Stimulated activated CD4-positive, alpha-beta T cell treated with anti-CD3 and anti-CD28 coated beads, Interleukin-12 subunit alpha, Interleukin-12 subunit beta, amount 100 ng/mL, for 4 hours (primary cell): ENCODE data around the gene NHERF2.

ENCODE experiments used
- DNase-seq: peaks from one replicate; pipeline ENCODE4 v3.0.0-alpha.2; 2020

NHERF2 gene

DNA sequence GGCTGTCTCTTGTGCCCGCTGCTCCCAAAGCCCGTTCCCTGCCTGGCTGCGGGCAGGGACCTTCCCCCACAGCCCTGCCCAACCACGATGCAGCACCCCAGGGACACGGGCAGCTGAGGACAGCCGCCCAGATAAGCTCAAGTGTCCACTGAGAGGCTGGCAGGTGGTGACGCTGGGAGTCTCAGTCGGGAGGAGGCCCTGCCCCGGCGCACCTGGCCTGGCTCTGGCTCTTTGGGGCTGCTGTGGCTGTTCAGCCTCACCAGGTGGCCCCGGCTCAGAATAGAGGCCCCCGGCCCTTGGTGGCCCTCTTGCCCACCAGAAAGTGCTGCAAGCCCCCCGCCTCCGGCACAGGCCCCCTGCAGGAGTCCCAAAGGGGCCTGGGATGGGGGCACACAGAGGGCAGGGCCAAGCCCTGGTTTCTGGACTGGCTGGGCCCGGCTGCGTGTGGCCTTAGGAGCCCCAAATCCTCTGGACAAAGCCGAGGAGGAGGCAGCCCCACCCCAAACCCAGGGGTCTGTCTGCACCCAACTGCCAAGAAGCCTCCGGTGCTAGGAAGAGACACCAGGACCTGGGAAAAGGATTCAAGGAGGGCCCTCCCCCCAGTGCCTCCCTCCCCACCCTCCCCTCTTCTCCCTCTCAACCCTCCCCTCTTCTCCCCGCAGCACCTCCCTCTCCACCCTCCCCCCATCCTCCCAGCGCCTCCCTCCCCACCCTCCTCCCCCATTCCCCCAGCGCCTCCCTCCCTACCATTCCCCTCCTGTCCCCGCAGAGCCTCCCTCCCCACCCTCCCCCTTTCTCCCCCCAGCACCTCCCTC is 15.7 kb downstream of the NHERF2 start:
- DNase-seq: no peak

DNA sequence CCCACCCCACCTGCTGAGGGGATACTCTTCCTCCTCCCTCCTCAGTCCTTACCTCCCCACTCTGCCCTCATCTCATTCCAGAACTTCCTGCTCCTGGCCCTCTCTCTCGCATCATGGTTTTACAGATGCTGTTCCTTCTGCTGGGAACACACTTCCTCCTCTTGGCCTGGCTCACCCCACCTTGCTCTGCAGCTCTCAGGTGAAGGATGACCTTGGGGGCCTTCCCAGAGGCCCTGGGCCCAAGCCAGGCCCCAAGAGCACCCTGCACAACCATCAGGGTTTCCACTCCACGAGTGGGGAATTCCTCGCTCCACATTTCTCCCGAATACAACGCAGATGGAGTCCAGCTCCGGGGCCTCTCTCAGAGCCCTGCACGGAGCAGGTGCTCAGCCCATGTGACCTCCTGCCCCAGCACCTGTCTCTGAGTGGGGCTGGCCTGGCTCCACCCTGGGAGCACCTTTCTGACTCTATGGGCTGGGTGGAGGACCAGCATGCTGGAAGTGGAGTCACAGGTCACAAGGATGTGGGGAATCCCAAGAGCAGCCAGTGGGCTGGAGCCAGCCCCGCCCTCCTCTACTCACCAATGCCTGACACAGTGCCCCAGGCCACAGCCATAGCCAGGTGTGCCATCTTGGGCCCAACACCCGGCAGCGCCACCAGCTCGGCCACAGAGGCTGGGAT is 16.4 kb downstream of the NHERF2 start:
- DNase-seq: no peak

DNA sequence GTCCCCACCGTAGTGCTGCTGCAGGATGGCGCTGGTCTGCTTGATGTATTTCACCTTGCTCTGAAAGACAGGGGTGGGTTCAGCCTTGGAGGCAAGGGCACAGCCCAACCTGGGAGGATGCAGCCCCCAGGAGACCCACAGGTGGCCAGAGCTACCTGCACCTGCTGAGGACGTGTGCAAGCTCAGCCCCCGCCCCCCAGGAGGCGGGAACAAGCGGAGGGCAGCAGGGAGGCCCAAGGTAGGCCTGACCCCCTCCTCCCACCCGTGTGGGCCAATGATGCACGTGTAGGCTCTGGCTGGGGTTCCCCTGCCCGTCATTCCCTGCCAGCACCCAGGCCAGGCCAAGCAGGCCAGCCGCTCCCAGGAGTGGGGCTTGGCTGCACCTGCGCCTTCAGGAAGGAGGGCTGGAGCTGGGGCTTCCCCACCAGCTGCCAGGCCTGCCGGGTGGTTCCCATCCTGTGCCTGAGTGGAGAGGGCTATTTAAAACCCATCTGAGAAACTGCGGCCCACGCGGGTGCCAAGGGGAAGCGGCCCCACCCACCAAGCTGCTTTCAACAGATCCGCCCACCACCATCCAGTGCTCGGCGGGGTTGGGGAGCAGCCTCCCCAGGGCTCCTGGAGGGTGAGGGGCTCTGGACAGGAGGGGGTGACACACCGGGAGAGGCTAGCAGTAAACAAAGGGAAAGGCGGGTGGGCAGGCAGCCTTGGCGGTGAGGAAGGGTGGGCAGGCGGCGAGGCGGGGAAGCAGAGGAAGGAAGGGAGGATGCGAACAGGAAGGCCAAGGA is 17.2 kb downstream of the NHERF2 start:
- DNase-seq: no peak

DNA sequence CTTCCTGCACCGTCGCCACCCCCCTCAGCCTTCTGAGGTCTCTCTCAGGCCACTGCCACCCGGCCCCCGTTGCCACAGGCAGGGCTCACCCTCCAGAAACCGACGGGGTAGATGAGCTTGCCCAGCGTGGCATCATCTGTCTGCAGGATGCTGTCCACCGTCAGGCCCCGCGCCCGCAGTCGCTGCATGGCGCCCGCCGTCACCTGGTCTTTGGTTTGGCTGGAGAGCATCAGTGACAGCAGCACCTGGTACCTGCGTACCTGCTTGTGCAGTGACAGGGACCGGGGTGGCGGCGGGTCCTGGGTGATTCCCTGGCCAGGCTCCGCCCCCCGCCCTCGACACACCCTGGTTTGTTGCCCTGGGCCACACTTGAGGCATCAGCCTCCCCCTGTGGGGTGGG is 17.8 kb downstream of the NHERF2 start:
- no peak for DNase-seq

DNA sequence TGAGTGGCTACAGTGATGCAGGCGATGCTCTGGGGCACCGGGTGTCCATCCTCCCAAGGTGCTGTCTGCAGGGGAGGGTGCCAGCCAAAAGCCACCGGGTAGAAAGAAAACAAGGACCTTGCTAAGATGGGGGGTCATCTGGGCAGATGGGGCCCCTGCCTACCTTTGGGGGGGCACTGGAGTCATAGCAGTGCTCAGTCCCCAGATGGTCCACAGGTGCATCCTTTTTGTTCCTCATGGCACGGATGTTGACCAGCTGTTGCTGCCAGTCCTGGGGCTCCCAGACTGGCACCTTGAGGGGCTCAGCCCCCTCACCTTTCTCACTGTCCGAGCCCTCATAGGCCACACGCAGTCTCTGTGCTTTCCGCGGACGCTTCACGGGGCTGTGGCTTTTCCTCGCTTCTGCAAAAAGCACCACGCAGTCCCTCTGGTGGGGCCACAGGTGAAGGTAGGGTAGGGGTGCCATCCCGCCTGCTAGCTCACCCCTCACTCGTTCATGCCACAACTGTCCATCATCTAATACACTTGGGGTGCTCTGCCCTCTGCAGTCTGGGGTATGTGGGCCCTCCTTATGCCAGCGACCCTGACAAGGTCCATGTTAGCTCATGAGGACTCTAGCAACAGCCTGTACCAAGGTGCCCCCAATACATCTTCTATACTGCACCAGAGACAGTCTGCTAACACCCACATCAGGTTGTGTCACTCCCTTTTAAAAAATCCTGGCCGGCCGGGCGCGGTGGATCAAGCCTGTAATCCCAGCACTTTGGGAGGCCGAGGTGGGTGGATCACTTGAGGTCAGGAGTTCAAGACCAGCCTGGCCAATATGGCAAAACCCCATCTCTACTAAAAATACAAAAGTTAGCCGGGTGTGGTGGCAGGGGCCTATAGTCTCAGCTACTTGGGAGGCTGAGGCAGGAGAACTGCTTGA is 19.5 kb downstream of the NHERF2 start:
- no peak for DNase-seq

DNA sequence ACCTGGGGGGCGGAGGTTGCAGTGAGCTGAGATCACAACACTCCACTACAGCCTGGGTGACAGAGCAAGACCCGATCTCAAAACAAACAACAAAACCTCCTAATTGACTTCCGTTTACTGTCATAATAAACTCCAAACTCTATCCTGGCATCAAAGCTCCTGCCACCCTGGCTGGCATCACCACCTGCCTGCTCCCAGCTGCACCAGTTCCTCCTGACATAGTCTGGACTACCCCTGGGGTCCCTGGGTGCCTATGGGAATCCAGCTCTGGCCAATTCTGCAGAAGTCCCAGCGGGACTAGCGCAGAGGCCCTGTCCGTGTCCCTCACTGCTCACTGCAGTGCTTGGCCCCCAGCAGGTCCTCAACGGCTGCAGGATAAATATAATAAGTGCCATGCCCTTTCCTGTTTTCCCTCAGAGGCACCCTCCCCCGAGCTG is 20.2 kb downstream of the NHERF2 start:
- DNase-seq: no peak

DNA sequence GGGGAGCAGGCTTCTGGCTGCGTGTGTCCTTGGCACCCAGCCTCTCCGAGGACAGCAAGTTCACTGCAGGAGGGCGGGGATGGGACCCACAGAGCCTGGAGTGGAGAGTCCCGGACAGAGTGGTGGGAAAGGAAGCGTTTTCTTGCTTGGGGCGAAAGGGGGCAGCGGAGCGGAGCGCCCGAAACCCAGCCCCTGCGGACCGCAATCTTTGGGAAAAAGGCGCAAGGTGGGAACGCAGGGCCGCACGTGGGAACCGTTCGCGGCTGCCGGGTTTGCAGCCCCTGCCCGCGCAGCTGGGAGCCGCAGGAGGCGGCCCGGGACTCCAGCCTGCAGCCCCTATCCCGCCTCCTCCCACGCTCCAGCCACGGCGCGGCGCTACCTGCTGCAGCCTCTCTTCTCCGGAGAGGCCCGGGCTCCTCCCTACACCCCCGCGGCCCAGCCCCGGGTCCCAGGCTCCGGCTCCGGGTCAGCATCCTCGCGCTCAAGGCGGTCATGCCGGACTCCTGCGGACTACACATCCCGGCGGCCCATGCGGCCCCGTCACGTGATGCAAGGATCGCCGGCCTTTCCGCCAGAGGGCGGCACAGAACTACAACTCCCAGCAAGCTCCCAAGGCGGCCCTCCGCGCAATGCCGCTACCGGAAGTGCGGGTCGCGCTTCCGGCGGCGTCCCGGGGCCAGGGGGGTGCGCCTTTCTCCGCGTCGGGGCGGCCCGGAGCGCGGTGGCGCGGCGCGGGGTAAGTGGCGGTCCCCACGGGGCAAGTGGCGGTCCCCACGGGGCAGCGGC is 20.8 kb downstream of the NHERF2 start, which contains the start of the genes NTHL1 and TSC2:
Gene NTHL1, minus strand, starts transcription at position 505 of the 786 bp plus-strand sequence. Its CDS starts 11 bp downstream, at position 494.
Gene TSC2, plus strand, starts transcription at position 656 of the 786 bp plus-strand sequence. CDS start 631 bp downstream, outside the sequence.
- DNase-seq: peak; percentile 92

DNA sequence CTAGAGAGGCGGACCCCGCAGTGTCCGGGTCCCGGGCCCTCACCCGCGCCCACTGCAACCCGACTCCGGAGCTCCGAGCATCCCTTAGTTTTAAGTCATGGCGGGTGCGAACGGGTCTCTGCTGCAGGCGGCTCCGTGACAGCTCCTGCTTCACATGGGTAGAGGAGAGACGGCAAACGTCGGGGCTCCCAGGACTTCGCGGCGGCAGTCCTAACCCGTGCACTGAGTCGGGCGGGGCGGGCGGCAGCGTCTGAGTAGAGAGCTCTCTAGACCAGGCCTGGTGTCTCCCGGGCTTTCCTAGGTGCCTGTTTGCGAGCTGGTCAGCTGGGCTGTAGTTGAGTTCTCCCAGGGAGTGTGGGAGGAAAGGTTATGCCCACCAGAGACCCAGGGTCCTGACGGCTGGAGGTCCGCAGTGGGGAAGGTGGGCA is 21.4 kb downstream of the NHERF2 start:
- no peak for DNase-seq

DNA sequence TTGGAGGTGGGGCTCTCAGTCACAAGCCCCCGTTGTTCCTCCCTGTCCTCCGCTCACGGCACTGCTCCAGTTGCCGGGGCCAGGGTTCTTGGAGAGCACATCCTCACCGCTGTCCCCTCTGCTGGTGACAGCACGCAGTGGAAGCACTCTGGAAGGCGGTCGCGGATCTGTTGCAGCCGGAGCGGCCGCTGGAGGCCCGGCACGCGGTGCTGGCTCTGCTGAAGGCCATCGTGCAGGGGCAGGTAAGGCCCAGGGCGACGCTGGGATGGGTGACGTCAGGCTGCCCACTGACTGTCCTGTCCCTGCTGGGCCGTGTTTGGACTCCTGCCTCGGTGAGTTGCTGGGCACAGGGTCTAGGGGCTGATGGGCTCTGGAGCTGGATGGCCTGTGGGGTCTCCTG is 26.5 kb downstream of the NHERF2 start:
- no peak for DNase-seq

DNA sequence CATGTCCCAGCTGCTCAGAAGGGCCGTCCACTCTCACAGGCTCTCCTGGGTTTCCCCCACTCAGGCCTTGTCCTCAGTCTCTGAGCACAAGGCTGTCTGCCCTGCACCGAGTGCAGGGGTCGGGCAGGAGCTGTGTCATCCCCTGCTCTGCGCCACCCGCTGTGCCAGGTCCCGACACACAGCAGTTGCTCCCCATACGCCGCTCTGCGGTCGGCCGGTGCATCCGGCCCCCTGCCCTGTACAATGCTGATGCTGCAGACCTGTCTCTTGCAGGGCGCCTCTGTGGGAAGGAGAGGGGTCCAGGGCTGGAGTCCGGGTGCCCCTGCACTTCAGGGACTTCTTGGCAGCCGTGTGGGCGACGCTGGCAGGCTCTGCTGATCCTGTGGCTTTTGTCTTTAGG is 27.2 kb downstream of the NHERF2 start:
- DNase-seq: no peak

DNA sequence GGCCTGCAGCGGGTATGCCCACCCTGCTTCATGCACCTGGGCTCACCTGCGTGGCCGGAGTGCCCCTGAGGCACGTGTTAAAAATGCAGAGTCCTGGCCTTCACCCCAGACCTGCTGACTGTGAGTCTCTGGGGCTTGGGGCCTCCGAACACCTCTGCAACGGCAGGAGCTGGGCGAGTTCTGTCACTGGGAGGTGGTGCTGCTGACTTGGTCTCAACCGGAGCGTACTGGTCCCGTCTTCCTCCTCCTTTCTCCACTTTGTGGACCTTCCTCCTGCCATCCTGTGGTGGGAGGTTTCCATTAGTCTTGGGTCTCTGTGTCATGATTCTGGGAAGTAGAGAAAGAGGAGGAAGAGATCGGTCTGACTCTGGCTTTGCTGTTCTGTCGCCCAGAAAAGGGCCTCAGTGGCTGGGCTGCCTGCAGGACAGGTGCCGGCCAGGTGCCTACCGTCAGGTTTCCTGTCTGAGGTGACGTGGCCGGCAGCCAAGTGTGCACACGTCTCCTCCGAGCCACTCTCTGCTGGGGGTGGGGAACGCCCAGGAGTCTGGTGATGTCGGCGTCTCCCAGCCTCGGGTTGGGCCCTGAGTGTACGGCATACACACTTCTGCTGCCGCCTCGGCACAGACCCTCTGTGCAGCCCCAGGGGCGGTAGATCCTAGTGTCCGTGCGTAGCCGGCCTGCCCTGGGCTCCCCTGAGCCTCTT is 28.0 kb downstream of the NHERF2 start:
- DNase-seq: no peak

DNA sequence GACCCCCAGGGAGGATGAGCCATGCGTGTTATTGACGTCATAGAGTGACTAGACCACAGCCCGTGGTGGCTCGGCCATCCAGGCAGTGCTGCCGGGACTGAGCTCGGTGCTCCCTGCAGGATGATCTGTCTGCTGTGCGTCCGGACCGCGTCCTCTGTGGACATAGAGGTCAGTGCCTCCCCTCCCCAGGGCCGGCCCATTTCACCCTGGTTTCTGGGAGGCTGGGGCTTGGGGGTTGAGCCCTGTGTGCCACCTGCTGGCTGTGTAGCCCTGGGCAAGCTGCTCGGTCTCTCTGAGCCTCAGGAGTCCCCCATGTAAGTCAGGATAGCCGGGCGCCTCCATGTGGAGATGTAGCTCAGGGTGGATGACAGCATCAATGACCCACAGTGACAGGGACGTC is 29.4 kb downstream of the NHERF2 start:
- no peak for DNase-seq

DNA sequence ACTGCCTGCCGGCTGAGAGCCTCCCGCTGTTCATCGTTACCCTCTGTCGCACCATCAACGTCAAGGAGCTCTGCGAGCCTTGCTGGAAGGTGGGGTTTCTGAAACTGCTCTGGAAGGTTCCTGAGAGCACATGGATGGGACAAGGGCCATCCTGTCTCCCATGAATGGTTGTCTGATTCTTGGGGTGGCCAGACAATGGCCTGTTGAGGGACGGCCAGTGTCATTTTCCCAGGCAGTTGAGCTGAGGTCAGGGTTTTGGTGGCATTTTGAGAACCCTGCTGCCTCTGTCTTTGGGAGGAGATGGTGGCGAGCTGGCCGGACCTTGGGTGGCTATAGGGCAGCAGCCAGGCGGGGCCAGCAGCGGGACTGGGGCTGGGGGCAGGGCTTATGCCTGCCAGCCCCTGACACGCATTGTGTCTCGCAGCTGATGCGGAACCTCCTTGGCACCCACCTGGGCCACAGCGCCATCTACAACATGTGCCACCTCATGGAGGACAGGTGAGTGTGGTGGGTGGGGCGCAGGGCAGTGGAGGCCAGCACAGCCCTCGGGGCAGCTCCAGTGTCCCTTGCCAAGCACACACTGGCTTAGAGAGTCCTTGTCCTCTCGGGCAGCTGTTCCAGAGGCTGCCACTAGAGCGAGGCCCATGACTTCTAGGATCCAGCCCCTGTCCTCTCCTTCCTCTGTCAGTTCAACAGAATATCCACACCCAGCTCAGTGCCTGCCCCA is 30.1 kb downstream of the NHERF2 start:
- no peak for DNase-seq

DNA sequence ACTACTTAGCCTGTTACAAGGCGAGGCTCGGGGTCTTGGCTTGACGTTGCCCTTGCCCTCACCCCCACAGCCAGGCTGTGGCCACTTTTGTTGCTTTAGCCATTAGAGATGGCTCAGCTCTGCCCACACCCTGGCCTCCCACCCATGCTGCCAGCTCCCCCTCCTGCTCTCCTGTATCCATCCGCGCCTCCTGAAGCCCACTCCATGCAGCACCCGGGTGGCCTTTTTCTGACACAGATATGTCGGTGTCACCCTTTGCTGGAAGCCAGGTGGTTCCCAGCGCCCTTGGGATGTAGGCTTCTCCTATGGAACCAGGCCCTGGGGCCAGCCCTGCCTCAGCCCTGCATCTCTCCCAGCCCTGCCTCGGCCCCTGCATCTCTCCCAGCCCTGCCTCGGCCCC is 30.7 kb downstream of the NHERF2 start:
- DNase-seq: no peak

DNA sequence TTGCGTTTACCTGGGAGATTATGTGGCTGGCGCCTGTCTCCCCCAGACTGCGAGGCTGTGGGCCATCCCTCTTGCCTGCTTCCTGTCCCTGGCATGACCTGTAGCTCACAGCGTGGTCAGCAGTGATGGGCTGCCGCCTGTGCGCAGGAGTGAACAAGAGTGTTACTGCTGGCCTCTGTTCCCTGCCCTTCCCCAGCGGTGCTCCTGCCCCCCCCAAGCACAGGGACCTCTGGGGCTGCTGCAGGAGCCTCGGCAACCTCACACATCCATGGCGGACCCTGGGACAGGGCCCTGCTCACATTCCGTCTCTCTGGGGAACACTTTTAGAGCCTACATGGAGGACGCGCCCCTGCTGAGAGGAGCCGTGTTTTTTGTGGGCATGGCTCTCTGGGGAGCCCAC is 31.7 kb downstream of the NHERF2 start:
- no peak for DNase-seq

DNA sequence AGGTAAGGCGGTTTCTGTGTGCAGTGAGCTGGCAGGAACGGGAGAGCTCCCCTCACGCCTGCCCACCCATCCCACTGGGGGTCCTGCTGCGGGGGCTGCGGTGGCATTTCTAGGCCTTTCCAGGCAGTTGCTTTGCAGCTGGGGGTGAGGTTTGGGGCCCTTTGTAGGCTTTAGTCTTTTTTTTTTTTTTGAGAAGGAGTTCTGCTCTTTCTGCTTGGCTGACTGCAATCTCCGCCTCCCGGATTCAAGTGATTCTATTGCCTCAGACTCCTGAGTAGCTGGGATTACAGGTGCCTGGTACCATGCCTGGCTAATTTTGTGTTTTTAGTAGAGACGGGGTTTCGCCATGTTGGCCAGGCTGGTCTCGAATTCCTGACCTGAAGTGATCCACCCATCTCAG is 32.2 kb downstream of the NHERF2 start:
- no peak for DNase-seq

DNA sequence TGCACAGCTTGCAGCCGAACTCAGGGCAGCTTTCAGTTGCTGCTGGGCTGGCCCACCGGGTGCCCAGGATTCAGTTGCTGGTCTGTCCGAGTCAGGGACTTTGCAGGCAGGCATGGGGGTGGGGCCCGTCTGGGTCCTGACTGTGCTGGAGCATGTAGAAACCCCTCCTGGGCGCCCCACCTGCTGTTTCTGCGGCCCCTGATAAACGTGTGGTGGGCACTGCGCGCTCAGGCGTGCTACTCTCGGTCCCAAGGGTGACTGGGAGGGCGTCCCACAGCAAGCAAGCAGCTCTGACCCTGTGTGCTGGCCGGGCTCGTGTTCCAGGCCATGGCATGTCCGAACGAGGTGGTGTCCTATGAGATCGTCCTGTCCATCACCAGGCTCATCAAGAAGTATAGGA is 33.6 kb downstream of the NHERF2 start:
- DNase-seq: no peak

DNA sequence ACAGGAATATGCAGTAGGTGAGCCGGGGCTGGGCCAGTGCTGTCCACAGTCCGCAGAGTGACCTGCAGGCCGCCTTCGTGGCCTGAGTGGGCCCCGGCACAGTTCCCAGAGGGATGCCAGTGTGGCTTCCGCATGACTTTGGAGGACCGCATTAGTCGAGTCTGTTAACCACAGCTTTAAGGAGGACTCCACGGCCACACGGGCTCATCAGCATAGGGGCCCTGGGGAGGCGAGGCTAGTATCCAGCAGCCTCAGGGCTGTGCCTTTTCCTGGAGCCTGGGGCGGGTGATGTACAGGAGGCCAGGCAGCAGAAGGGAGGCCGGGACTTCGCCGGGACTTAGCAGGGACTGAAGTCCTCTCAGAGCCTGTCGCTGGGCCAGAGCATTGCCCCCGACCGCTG is 34.3 kb downstream of the NHERF2 start:
- no peak for DNase-seq

DNA sequence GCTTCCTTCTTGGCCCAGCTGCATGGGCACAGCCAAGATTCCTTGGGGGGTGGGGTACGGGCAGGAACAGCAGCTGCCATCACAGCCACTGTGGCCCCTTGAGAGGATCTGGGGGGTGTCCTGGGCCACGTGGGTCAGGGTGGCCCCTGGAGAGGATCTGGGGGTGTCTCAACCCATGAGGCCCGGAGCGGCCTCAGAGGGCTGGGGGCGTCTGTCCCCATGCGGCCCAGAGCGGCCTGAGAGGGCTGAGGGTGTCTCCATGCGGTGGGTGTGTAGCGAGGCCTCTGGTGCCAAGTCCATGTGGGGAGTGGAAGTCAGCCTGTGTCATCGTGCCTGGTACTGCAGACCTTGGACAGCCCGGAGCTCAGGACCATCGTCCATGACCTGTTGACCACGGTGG is 34.8 kb downstream of the NHERF2 start:
- DNase-seq: no peak

DNA sequence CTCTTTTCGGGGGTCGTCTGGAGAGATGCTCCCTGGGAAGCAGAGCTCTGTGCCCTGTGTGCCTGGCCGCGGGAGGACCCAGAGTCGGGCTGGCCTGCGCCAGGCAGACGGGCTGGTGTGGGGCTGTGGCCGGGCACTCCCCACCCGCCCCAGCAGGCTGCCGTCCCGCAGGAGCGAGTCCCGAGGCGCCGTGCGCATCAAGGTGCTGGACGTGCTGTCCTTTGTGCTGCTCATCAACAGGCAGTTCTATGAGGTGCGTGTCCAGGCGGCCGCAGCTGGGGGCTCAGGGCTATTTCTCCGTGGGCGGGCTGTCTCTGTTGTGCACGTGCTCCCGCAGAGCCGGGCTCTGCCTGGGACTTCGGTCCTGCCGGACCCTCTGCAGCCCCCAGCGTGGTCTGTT is 36.1 kb downstream of the NHERF2 start:
- no peak for DNase-seq
